ENCODE data around the gene ERFL.

ERFL gene

GRCh38 chr19:41913538-41914423 is 14.5 kb downstream of the ERFL start:
- no peak for DNase-seq (ENCODE audit: low spot score)

- DNase-seq (ENCODE audit: low spot score) = no peak
Measured at GRCh38 chr19:41912899-41913537, 15.2 kb downstream of the ERFL start.

DNA sequence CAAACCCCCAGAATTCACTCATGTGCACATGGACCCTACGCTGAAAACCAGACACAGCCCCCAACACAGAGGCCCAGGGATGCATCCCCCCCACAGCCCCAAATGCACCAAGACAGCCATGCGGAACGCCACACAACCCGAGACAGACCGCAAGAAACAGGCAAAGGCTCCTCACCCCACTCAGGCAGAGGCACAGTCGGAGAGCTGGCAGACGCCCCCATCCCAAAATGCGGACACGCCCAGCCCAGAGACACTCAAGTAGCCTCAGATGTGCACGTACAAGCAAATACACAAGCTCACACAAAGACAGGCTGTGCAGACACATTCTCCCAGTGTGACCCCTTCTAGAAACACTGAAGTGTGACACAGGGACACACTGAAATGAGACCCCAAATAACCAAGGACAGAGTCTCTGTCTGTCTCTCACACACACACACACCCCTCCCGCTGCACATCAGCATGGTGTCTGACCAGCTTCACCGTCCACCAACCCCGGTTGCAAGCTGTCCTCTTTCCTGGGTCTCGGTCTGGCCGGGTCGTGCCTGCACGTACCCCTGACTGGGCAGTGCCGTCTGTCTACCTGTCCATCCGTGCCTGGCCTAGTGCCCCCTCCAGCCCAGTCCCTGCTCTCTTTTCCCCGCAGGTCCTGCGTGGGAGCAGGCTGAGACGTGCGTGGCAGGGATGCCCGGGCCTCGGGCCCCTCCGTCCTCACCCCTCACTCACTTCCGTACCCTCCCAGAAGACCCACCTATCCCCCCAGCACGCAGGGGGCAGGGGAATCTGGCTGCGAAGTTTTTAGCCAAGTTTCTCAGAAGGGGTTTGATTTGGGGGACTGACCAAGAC is 16.1 kb downstream of the ERFL start:
- no peak for DNase-seq (ENCODE audit: low spot score)

GRCh38 chr19:41910992-41911888 is 17.0 kb downstream of the ERFL start:
- no peak for DNase-seq (ENCODE audit: low spot score)

- no peak for DNase-seq (ENCODE audit: low spot score)
Measured at GRCh38 chr19:41910240-41910991, 17.8 kb downstream of the ERFL start.

- no peak for DNase-seq (ENCODE audit: low spot score)
Measured at GRCh38 chr19:41909706-41910105, 18.5 kb downstream of the ERFL start.

- no peak for DNase-seq (ENCODE audit: low spot score)
Measured at GRCh38 chr19:41908724-41909464, 19.4 kb downstream of the ERFL start.

DNA sequence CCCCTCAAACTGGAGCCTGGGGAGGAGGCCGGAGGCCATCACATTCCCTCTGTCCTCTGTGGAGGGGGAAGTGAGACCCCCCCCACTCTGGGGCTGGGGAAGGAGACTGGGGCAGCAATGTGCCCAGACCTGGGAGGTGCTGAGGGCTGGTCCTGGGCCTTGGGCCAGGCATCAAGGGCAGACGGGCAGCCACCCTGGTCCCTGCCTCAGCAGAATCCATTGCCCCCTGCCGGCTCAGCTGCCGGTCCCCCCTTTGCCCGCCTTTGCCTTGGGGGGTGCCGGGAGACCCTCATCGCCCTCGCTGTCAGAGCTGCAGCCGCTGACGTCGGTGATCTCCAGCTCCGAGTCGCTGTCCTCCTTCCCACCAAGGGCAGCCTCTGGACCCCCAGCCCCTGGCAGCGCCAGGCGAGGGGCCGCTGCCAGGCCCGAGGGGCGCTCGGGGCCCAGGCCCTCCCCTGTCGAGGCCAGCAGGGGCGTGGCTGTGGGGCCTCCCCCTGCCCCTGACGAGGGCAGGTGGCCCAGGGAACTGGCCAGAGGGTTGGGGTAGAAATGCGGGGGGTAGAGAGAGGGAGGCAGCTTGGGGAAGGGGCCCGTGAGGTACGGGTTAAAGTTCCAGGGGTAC is 20.1 kb downstream of the ERFL start:
- DNase-seq (ENCODE audit: low spot score) = no peak

DNA sequence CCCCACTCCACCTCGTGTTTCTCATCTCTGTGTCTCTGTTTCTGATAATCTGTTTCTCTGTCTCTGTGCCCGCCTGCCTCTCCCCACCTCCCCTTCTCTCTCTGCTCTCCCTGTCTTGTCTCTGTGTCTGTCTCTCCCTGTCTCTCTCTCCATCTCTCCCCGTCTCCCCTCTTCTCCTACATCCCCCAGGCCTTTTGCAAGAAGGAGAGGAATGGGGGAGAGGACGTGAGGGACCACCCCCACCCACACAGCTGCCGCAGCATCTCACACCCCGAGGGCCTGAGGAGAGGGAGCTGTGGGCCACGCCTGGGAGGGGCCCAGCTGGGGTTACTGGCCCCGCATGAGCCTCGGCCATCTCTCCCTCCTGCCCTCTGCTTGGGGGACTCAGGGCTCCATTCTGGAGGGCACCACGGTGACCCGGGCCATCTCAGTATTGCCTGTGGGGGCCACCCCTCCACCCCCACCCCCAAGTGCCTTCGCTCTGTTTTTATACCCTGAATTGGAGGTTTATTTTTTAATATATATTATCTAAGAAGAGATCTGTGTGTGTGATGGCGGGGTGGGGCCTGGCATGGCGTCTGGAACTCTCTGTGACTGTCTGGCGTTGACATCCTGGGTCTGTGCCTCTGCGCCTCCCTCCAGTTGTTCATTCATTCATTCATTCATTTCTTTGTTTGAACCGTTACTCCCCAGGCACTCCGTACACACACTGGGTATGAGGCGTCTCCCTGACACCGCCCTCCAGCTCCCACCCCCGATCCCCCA is 21.2 kb downstream of the ERFL start:
- no peak for DNase-seq (ENCODE audit: low spot score)

DNA sequence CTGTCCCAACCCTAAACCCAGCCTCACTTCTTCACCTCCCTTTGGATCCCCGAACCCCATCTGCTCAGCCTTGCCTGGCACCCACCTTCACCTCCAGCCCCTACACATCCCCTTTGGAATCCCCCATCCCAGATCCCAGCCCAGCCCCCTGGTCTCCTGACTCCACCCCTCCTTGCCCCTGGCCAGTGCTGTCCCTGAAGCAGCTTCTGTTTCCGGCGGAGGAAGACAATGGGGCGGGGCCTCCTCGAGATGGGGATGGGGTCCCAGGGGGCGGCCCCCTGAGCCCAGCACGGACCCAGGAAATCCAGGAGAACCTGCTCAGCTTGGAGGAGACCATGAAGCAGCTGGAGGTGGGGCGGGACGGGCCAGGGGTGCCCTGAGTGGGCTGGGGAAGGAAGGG is 22.0 kb downstream of the ERFL start:
- no peak for DNase-seq (ENCODE audit: low spot score)

GRCh38 chr19:41905273-41906002 is 22.8 kb downstream of the ERFL start:
- DNase-seq (ENCODE audit: low spot score) = no peak

- peak; percentile 99 for DNase-seq (ENCODE audit: low spot score)
Measured at GRCh38 chr19:41904118-41904870, 24.0 kb downstream of the ERFL start.

- DNase-seq (ENCODE audit: low spot score) = no peak
Measured at GRCh38 chr19:41903193-41903953, 24.9 kb downstream of the ERFL start.

DNA sequence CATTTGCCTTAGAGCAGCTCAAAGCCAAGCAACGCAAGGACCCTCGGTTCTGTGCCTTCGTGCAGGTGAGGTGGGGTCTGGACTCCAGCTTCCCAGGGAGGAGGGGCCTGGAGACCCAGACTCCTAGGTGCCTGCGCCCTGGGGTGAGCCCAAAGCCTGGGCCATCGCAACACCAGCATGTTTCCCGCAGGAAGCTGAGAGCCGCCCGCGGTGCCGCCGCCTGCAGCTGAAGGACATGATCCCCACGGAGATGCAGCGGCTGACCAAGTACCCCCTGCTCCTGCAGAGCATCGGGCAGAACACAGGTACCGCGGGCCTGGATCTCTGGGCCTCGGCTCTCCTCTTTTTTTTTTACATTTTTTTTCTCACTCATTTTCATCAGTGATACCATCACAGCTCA is 25.7 kb downstream of the ERFL start:
- no peak for DNase-seq (ENCODE audit: low spot score)

DNA sequence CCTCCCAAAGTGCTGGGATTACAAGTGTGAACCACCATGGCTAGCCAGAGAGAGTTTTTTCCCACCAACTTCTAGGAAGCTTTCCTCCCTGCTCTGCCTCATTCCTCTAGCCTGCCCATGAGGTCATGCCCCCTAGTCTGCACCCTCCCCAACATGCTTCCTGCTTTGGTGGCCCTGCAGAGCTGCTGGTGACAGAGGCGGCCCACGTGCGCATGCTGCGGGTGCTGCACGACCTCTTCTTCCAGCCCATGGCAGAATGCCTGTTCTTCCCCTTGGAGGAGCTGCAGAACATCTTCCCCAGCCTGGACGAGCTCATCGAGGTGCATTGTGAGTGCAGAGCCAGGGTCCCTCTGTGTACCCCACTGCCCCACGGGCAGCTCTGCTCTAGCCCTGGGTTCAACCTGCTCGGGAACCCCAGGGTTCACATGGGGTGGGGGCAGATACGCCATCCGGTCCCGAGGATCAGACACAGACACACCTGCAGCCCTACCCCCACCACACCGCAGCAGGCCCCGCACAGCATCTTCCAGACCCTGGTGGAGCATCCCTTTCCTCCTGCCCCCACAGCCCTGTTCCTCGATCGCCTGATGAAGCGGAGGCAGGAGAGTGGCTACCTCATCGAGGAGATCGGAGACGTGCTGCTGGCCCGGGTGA is 26.4 kb downstream of the ERFL start:
- no peak for DNase-seq (ENCODE audit: low spot score)

GRCh38 chr19:41898235-41898634 is 30.0 kb downstream of the ERFL start:
- no peak for DNase-seq (ENCODE audit: low spot score)
